Epithelial cell of esophagus (primary cell): Measurements from ENCODE around the gene ITGB1.

Experiments
- DNase-seq: peaks from one replicate; pipeline ENCODE4 v3.0.0; 2010; ENCODE audit warnings: low read depth
- H3K4me3 ChIP-seq: 2 replicates; pipeline ENCODE4 v1.5.1; 2011; ENCODE audit warnings: mild to moderate bottlenecking, low read length, control low read depth
- CTCF ChIP-seq: IDR thresholded peaks from 2 replicates; pipeline ENCODE4 v1.5.1; 2011; ENCODE audit warnings: low read depth, mild to moderate bottlenecking, low read length, control low read depth, inconsistent platforms; ENCODE audit not compliant: insufficient read depth; ENCODE audit errors: missing control alignments

The ITGB1 gene

GRCh38 chr10:32964270-32964669 is 6.2 kb upstream of the ITGB1 start:
- no peak for TF ChIP-seq CTCF
- no peak for DNase-seq
- H3K4me3 ChIP-seq, result no peak overlapping the region

GRCh38 chr10:32963096-32963495 is 5.1 kb upstream of the ITGB1 start:
- no peak overlapping the region for H3K4me3 ChIP-seq
- no peak for TF ChIP-seq CTCF
- peak; percentile 81 for DNase-seq

GRCh38 chr10:32962521-32962920 is 4.5 kb upstream of the ITGB1 start:
- H3K4me3 ChIP-seq, result no peak overlapping the region
- DNase-seq, result no peak
- TF ChIP-seq CTCF, result no peak

GRCh38 chr10:32961895-32962369 is 3.9 kb upstream of the ITGB1 start:
- peak; percentile 90 for DNase-seq
- H3K4me3 ChIP-seq, result no peak overlapping the region
- TF ChIP-seq CTCF, result peak; percentile 42

- no peak for DNase-seq
- no peak overlapping the region for H3K4me3 ChIP-seq
- TF ChIP-seq CTCF, result no peak
Observed at GRCh38 chr10:32961343-32961894, 3.4 kb upstream of the ITGB1 start.

- no peak for DNase-seq
- peak overlapping the region; percentile 78 for H3K4me3 ChIP-seq
- TF ChIP-seq CTCF, result no peak
Observed at GRCh38 chr10:32960022-32960421, 2.0 kb upstream of the ITGB1 start.
